H1 (cell line): ENCODE measurements around the gene UNC79. TPM values are rescaled to one million over a fixed set of nuclear protein-coding genes. Genes with fewer than 3 reads are reported as not detected.

Experiments used
- CTCF ChIA-PET: fragments of 300-600 bp; sonication (Branson Sonifier 250); formaldehyde crosslinking; loops from one replicate; lab custom pipeline; 2021; ENCODE audit not compliant: partially characterized antibody; lab: Charles Lee
- POLR2A ChIA-PET: fragments of 300-600 bp; sonication (Branson Sonifier 250); formaldehyde crosslinking; loops from one replicate; lab custom pipeline; 2021; ENCODE audit warnings: inconsistent platforms; ENCODE audit not compliant: partially characterized antibody; lab: Charles Lee
- DNase-seq, 2 experiments: peaks; one replicate each; pipeline versions ENCODE4 v3.0.0 to v3.0.0-alpha.2; 2010 to 2022; ENCODE audit warnings: low spot score in 2 of 2, low read depth in 1 of 2, mixed read lengths in 1 of 2
- FAIRE-seq: peaks from 2 replicates; lab custom pipeline; 2011; peaks lifted over from hg19 to GRCh38; lab: Jason Lieb, UNC
- H2AFZ ChIP-seq: 2 replicates; pipeline ENCODE4 v1.8.1; 2012; ENCODE audit warnings: low read length, inconsistent platforms
- H2AK5ac ChIP-seq: 2 replicates; pipeline ENCODE4 v1.6.1; 2013; ENCODE audit warnings: low read depth, low read length
- H2BK120ac ChIP-seq: replicated peaks from 2 replicates; pipeline ENCODE3; 2013; ENCODE audit warnings: low read depth, low read length, inconsistent platforms
- H2BK12ac ChIP-seq: 2 replicates; pipeline ENCODE4 v1.6.1; 2013; ENCODE audit warnings: low read depth, low read length
- H2BK15ac ChIP-seq: 2 replicates; pipeline ENCODE4 v1.6.1; 2013; ENCODE audit warnings: low read length
- H2BK20ac ChIP-seq: 2 replicates; pipeline ENCODE4 v1.6.1; 2013; ENCODE audit warnings: low read length
- H2BK5ac ChIP-seq: 2 replicates; pipeline ENCODE4 v1.6.1; 2013; ENCODE audit warnings: low read depth, low read length
- H3K14ac ChIP-seq: 2 replicates; pipeline ENCODE4 v1.6.1; 2013; ENCODE audit warnings: inconsistent platforms; ENCODE audit not compliant: insufficient read length
- H3K18ac ChIP-seq: 2 replicates; pipeline ENCODE4 v1.6.1; 2013; ENCODE audit warnings: low read length; ENCODE audit errors: extremely low read depth
- H3K23ac ChIP-seq: 2 replicates; pipeline ENCODE4 v1.6.1; 2013; ENCODE audit warnings: inconsistent platforms; ENCODE audit not compliant: insufficient read length
- H3K23me2 ChIP-seq: 2 replicates; pipeline ENCODE4 v1.6.1; 2013; ENCODE audit warnings: low read depth, low read length
- H3K27ac ChIP-seq: 2 replicates; pipeline ENCODE4 v1.6.1; 2011; ENCODE audit warnings: low read depth, low read length, inconsistent platforms
- H3K27me3 ChIP-seq, 4 experiments: replicated peaks in 1 of 4; 1 replicate in 1 of 4; 2 replicates in 3 of 4; pipeline versions ENCODE4 v1.6.1 to v1.8.1; 2011 to 2013; ENCODE audit warnings: low read length in 3 of 4, mild to moderate bottlenecking in 3 of 4, inconsistent platforms in 2 of 4, mixed read lengths in 2 of 4, moderate library complexity in 1 of 4; ENCODE audit not compliant: control insufficient read depth in 3 of 4, insufficient read depth in 3 of 4; ENCODE audit errors: extremely low read depth in 1 of 4
- H3K36me3 ChIP-seq, 4 experiments: 2 replicates each; pipeline versions ENCODE4 v1.6.1 to v1.8.1; 2011 to 2013; ENCODE audit warnings: mild to moderate bottlenecking in 4 of 4, low read length in 3 of 4, moderate library complexity in 2 of 4, control low read depth in 1 of 4, inconsistent platforms in 1 of 4; ENCODE audit not compliant: insufficient read depth in 4 of 4, control insufficient read depth in 2 of 4
- H3K4ac ChIP-seq: replicated peaks from 2 replicates; pipeline ENCODE3; 2013; ENCODE audit warnings: low read length, low read depth, mixed read lengths, inconsistent platforms; ENCODE audit not compliant: insufficient read length
- H3K4me1 ChIP-seq, 4 experiments: replicated peaks in 1 of 4; 1 replicate in 1 of 4; 2 replicates in 3 of 4; pipeline versions ENCODE4 v1.6.1 to v1.8.1; 2011 to 2013; ENCODE audit warnings: low read length in 3 of 4, inconsistent platforms in 2 of 4, mixed read lengths in 1 of 4; ENCODE audit not compliant: insufficient read depth in 4 of 4, control insufficient read depth in 3 of 4
- H3K4me2 ChIP-seq, 2 experiments: 2 replicates each; pipeline versions ENCODE4 v1.6.1 to v1.8.1; 2011 to 2013; ENCODE audit warnings: low read depth in 2 of 2, low read length in 2 of 2, control low read depth in 1 of 2, inconsistent platforms in 1 of 2, mild to moderate bottlenecking in 1 of 2; ENCODE audit not compliant: insufficient read depth in 1 of 2
- H3K4me3 ChIP-seq, 4 experiments: fragments of 200-600, 300-600 bp in 1 of 4; sonication (generic), shearing (Covaris generic), sonication (Bioruptor Twin) in 1 of 4; 2 replicates each; pipeline versions ENCODE4 v1.5.1 to v1.8.1; 2011 to 2016; ENCODE audit warnings: low read length in 4 of 4, low read depth in 3 of 4, control low read depth in 2 of 4, inconsistent platforms in 2 of 4, mild to moderate bottlenecking in 2 of 4, mixed read lengths in 1 of 4, moderate library complexity in 1 of 4; ENCODE audit not compliant: insufficient read depth in 2 of 4; ENCODE audit errors: extremely low read depth in 1 of 4
- H3K56ac ChIP-seq: replicated peaks from 2 replicates; pipeline ENCODE3; 2013; ENCODE audit warnings: low read depth, mild to moderate bottlenecking, mixed read lengths, low read length, inconsistent platforms; ENCODE audit not compliant: insufficient read length
- H3K79me1 ChIP-seq: 2 replicates; pipeline ENCODE4 v1.6.1; 2013; ENCODE audit warnings: low read depth, low read length, control low read depth
- H3K79me2 ChIP-seq, 2 experiments: 2 replicates each; pipeline versions ENCODE4 v1.6.1 to v1.8.1; 2012 to 2013; ENCODE audit warnings: low read length in 2 of 2, mild to moderate bottlenecking in 2 of 2, inconsistent platforms in 1 of 2; ENCODE audit not compliant: insufficient read depth in 2 of 2, control insufficient read depth in 1 of 2
- H3K9ac ChIP-seq, 4 experiments: replicated peaks in 1 of 4; 1 replicate in 1 of 4; 2 replicates in 3 of 4; pipeline versions ENCODE4 v1.6.1 to v1.8.1; 2011 to 2013; ENCODE audit warnings: low read depth in 3 of 4, low read length in 3 of 4, control low read depth in 2 of 4, mild to moderate bottlenecking in 2 of 4, moderate library complexity in 2 of 4, inconsistent platforms in 1 of 4; ENCODE audit errors: extremely low read depth in 1 of 4
- H3K9me3 ChIP-seq, 2 experiments: 2 replicates each; pipeline versions ENCODE4 v1.6.1 to v1.8.1; 2012 to 2013; ENCODE audit warnings: mild to moderate bottlenecking in 2 of 2, moderate library complexity in 2 of 2, control low read depth in 1 of 2, inconsistent platforms in 1 of 2, low read depth in 1 of 2, low read length in 1 of 2, mixed read lengths in 1 of 2; ENCODE audit not compliant: insufficient read depth in 2 of 2
- H4K20me1 ChIP-seq, 2 experiments: replicated peaks in 1 of 2; 2 replicates each; pipeline versions ENCODE3 to v1.8.1; 2011 to 2013; ENCODE audit warnings: inconsistent platforms in 2 of 2, low read length in 2 of 2, mild to moderate bottlenecking in 1 of 2; ENCODE audit not compliant: insufficient read depth in 2 of 2, control insufficient read depth in 1 of 2
- H4K5ac ChIP-seq: 2 replicates; pipeline ENCODE4 v1.6.1; 2013; ENCODE audit warnings: low read length, low read depth, mixed read lengths, inconsistent platforms; ENCODE audit not compliant: insufficient read length
- H4K8ac ChIP-seq: 2 replicates; pipeline ENCODE4 v1.8.0; 2013; ENCODE audit warnings: mild to moderate bottlenecking, moderate library complexity, low read length, inconsistent platforms; ENCODE audit not compliant: insufficient read depth; ENCODE audit errors: extremely low read depth
- H4K91ac ChIP-seq: replicated peaks from 2 replicates; pipeline ENCODE3; 2013; ENCODE audit warnings: low read length, mixed read lengths, inconsistent platforms; ENCODE audit not compliant: insufficient read length
- ATF2 ChIP-seq: IDR thresholded peaks from 2 replicates; pipeline ENCODE4 v1.6.1; 2012; ENCODE audit warnings: low read length, inconsistent platforms
- BCL11A ChIP-seq, 2 experiments: IDR thresholded peaks; one replicate each; pipeline ENCODE4 v1.6.1; 2011; ENCODE audit warnings: low read depth in 2 of 2, low read length in 2 of 2, mild to moderate bottlenecking in 2 of 2
- HDAC6 ChIP-seq: IDR thresholded peaks from one replicate; pipeline ENCODE4 v1.7.1; 2012; ENCODE audit warnings: low read depth, mild to moderate bottlenecking, inconsistent platforms, low read length, moderate library complexity
- JUN ChIP-seq: IDR thresholded peaks from 2 replicates; pipeline ENCODE4 v1.6.1; 2011; ENCODE audit warnings: low read depth, mild to moderate bottlenecking, improper control_type of control experiment, low read length
- JUND ChIP-seq: IDR thresholded peaks from 2 replicates; pipeline ENCODE4 v1.6.1; 2011; ENCODE audit warnings: mild to moderate bottlenecking, improper control_type of control experiment, low read length
- KDM5A ChIP-seq: fragments of 200-600 bp; IDR thresholded peaks from 2 replicates; pipeline ENCODE4 v1.7.1; 2012; ENCODE audit warnings: mild to moderate bottlenecking, low read length, inconsistent platforms, mixed read lengths
- PHF8 ChIP-seq: fragments of 200-600 bp; sonication (generic); conservative IDR thresholded peaks from 2 replicates; pipeline ENCODE4 v1.7.1; 2012; ENCODE audit warnings: low read depth, mild to moderate bottlenecking, inconsistent platforms, low read length, moderate library complexity
- POLR2AphosphoS5 ChIP-seq: IDR thresholded peaks from 2 replicates; pipeline ENCODE4 v1.6.1; 2011; ENCODE audit warnings: low read depth, low read length
- POU5F1 ChIP-seq: IDR thresholded peaks from 2 replicates; pipeline ENCODE4 v1.6.1; 2011; ENCODE audit warnings: low read depth, mild to moderate bottlenecking, low read length, moderate library complexity
- RFX5 ChIP-seq: IDR thresholded peaks from 2 replicates; pipeline ENCODE4 v1.6.1; 2011; ENCODE audit warnings: low read depth, low read length, improper control_type of control experiment, borderline replicate concordance
- SP2 ChIP-seq: IDR thresholded peaks from 2 replicates; pipeline ENCODE4 v1.6.1; 2012; ENCODE audit warnings: mild to moderate bottlenecking, low read length, inconsistent platforms
- TAF7 ChIP-seq: optimal IDR thresholded peaks from 2 replicates; pipeline ENCODE3; 2011; ENCODE audit warnings: low read depth, mild to moderate bottlenecking, inconsistent platforms, low read length, moderate library complexity, borderline replicate concordance
- ZNF274 ChIP-seq: IDR thresholded peaks from 2 replicates; pipeline ENCODE4 v1.7.0; 2012; ENCODE audit warnings: low read length, borderline replicate concordance; ENCODE audit errors: extremely low read depth
- WGBS, 2 experiments: shearing (Covaris generic) in 1 of 2; methylation state at CpG; one replicate each; pipeline versions ENCODE4 v1.1.6 to v1.1.7; 2013 to 2015; ENCODE audit warnings: low lambda C conversion rate in 2 of 2, mixed read lengths in 2 of 2, inconsistent platforms in 1 of 2, low coverage in 1 of 2, missing lambda C conversion rate in 1 of 2; ENCODE audit not compliant: insufficient replicate concordance in 2 of 2, insufficient coverage in 1 of 2, insufficient read length in 1 of 2; ENCODE audit errors: extremely low coverage in 1 of 2, missing lambda C conversion rate in 1 of 2; 5-methylcytosine and 5-hydroxymethylcytosine counted together
- polyA plus RNA-seq, 7 experiments: library from polyadenylated mRNA; depleted of rRNA in 3 of 7; stranded (reverse) in 5 of 7; unstranded in 2 of 7; fragments of >200 nt in 5 of 7; fragments of 200-250 nt in 2 of 7; gene quantifications; 1 replicate in 5 of 7; 2 replicates in 1 of 7; 4 replicates in 1 of 7; pipeline versions ENCODE4 v1.2.1 to v1.2.3, GENCODE V29; 2011 to 2013; ENCODE audit warnings: missing spikeins in 2 of 7, mixed read lengths in 2 of 7
- total RNA-seq: library from RNA; stranded (reverse); fragmentation: NEBNext Ultra II Directional; extraction: Animal tissue kit (Norgen Biotek cat#: 25700); gene quantifications from 2 replicates; pipeline ENCODE4 v1.2.1, GENCODE V29; 2021

UNC79 gene
- total and polyA plus RNA-seq, 2 of the 8 experiments (the other 6 are each of a cell fraction or from before 2014, with no cell fraction given): 1.8 to 2.3 TPM

- H3K4me1 ChIP-seq: no peaks in the 10 kb centered on the region
- H2BK120ac ChIP-seq: no peak overlapping the region
- H3K79me2 ChIP-seq: no peaks in the 10 kb centered on the region
- H4K91ac ChIP-seq: no peak overlapping the region
- no peak overlapping the region for H3K27ac ChIP-seq
- ChIA-PET CTCF (interaction anchor here (1.0 to 1.7 kb wide), 2 partner anchors 10 to 20 kb away, joined by 3 to 5 read pairs; no protein-coding TSS in a partner anchor), POLR2A (no interaction called here)
- H2AFZ ChIP-seq: no peak overlapping the region
- no peaks in the 10 kb centered on the region for H3K23me2 ChIP-seq
- no peak overlapping the region for H3K9ac ChIP-seq
- 84% methylated on average over 4 of the region's 4 CpGs; no CpG with 5 or more reads in 1 of the 2 experiments for WGBS, 2 experiments
- H3K4ac ChIP-seq: no peak overlapping the region
- no peak overlapping the region for H3K4me2 ChIP-seq
- H3K23ac ChIP-seq: no peak overlapping the region
- no peak overlapping the region for H4K8ac ChIP-seq
- no peaks in the 10 kb centered on the region for H3K9me3 ChIP-seq
- no peak overlapping the region for H2BK12ac ChIP-seq
- H3K18ac ChIP-seq: no peak overlapping the region
- no peaks in the 10 kb centered on the region for H3K36me3 ChIP-seq
- FAIRE-seq (no peak), DNase-seq (no peak)
- no peaks in the 10 kb centered on the region for H3K79me1 ChIP-seq
- H2BK15ac ChIP-seq: no peak overlapping the region
- H3K56ac ChIP-seq: no peak overlapping the region
- no peak overlapping the region for H2BK20ac ChIP-seq
- TF ChIP-seq ATF2 (no peak), PHF8 (no peak), JUND (no peak), HDAC6 (no peak), KDM5A (no peak), BCL11A (IDR thresholded peaks at IDR 0.05; ENCODE audit: low read depth in 2 of 2, low read length in 2 of 2) (no peak), ZNF274 (no peak), POLR2AphosphoS5 (no peak), JUN (no peak), TAF7 (no peak), POU5F1 (no peak), RFX5 (no peak), SP2 (no peak)
- TF ChIP-seq, all 59 proteins: peak for 0
- H2BK5ac ChIP-seq: no peak overlapping the region
- no peak overlapping the region for H2AK5ac ChIP-seq
- no peak overlapping the region for H3K14ac ChIP-seq
- H3K27me3 ChIP-seq: no peaks in the 10 kb centered on the region
- no peak overlapping the region for H4K5ac ChIP-seq
- no peak overlapping the region for H3K4me3 ChIP-seq
- H4K20me1 ChIP-seq: no peaks in the 10 kb centered on the region
Measured at GRCh38 chr14:93628048-93628447, 197.3 kb downstream of the UNC79 start.
